ENCODE results near the gene APOC3.
"Not testable (repeated sequence)": the region's sequence is repeated elsewhere in the genome, so short reads cannot be mapped to it uniquely, and the experiment has no call there.

Gene APOC3

GRCh38 chr11:116829525-116830183 lies at the start of gene APOC3:
Gene APOC3 (plus strand): TSS chr11:116829907. CDS start chr11:116830583, 676 bp downstream.
- DNase-seq = no peak

- DNase-seq = no peak
Measured at GRCh38 chr11:116782728-116783127, 47.0 kb upstream of the APOC3 start.

- no peak for DNase-seq
Measured at GRCh38 chr11:116786326-116786725, 43.4 kb upstream of the APOC3 start.

DNA sequence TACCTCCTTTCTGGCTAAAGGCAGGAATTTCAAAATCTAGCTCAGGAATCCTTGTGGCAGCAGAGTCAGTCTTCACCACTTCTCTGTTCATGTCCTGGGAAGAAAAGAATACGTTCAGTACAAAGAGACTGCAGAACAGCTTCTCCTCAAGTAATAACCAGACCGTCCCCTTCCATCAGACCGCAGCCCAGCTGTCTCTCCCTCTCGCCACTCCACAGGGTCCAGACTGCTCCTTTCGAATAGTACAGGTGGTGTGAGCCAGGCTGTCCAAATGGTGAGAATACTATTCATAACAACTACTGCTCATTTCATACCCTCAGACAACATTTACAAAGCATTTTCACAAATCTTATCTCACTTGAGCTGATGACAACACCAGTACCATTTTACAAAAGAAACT lies 42.7 kb upstream of the APOC3 start:
- no peak for DNase-seq

GRCh38 chr11:116787436-116787785 lies 42.3 kb upstream of the APOC3 start:
- no peak for DNase-seq

- peak; percentile 77 for DNase-seq
Measured at GRCh38 chr11:116787786-116788486, 41.8 kb upstream of the APOC3 start, which contains the start of gene ZPR1. Gene ZPR1 (minus strand): TSS chr11:116788023. CDS start chr11:116787990, 33 bp downstream.

GRCh38 chr11:116788534-116788933 lies 41.2 kb upstream of the APOC3 start:
- DNase-seq = no peak

DNA sequence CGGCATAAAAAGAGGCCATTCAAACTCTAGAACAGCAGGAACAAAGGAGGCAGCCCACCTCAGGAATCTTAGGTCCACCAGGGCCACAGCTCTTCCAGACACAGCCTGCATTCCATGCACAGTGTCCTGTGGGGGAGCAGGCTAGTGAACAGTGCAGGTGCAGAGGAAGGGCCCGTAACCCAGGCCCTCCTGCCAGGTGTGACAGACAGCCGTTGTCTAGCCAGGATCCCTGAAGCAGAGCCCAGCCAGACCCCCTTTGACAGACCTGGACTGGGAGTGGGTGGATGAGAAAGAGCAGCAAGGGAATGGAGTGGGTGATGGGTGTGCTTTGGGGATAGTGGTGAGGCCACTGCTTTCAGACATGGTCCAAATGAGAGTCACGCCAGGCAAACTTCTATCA lies 40.7 kb upstream of the APOC3 start:
- no peak for DNase-seq

DNA sequence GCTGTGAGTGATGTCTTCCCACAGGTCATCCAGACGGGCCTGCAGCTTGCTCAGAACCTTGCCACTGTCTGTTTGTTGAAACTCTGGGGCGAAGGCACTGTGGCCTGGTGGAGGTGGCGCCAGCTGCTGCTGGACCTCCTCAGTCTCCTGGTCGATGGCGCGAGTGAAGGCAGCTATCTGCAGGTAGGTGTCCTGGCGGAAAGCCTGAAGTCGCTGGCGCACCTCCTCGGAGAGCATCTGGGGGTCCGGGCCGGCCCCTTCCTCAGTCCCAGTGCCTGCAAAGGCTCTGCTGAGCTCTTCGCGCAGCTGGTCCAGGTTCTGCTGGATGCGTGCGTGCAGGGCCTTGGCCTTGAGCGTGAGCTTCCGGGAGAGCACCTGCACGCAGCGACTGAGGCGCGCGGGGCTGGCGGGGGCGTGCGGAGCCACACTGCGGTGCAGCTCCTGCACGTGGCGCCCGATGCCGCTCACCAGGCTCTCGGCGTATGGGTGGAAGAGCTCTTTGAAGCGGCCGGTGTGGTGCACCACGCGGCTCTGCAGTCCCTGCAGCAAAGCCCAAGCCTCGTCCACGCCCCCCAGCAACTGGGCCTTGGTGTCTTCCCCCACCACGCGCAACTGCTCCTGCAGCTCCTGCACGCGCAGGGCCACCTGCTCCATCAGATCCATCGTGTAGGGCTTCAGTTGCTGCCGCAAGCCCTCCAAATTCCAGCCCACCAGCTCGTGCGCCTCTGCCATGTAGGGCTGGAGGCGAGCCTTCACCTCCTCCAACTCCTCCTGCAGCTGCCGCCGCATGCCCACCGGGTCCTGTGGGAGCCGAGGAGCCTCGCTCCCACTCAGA lies 39.3 kb upstream of the APOC3 start:
- DNase-seq = no peak

DNA sequence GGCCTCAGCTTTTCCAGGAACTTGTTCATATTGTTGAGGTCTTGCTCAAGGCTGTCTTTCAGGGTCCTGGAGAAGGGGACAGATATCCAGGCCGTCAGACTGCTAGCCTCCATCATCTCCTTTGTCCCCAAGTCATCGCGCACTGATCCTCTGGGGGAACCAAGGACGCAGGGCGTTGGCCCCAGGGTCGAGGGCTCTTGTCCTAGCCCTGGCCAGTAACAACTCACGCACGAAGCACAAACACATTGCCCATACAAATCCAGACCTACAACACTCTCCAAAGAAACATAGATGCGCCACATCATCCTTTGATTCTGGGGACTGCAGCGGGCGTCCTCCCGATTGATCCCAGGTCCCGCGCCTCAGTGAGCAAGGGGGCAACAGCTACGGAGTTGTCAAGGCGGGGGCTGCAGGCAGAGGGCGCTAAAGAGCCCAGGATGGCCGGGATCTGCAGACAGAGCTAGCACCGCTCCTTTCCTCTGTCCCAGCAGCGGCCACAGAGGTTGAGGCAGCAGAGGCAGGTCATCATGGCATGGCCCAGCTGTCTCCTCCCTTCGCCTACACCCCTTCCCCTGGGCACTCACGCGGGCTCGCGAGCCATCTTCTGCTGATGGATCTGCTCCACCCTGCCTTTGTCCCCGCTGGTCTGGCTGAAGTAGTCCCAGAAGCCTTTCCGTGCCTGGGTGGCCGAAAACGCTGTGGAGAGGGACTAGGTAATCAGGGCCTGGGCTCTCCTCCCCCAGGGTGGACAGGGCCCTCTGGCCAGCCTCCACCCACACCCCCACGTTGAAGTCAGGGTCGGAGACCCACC lies 38.5 kb upstream of the APOC3 start:
- DNase-seq = peak; percentile 74

GRCh38 chr11:116791813-116792143 lies 37.9 kb upstream of the APOC3 start, which contains the start of gene APOA5:
Gene APOA5 (minus strand): TSS chr11:116791879. CDS start chr11:116791860, 19 bp downstream.
- DNase-seq = no peak

- no peak for DNase-seq
Measured at GRCh38 chr11:116792144-116792868, 37.4 kb upstream of the APOC3 start.

GRCh38 chr11:116792869-116793771 lies 36.6 kb upstream of the APOC3 start:
- DNase-seq = no peak

GRCh38 chr11:116793772-116794097 lies 36.0 kb upstream of the APOC3 start:
- DNase-seq = no peak

DNA sequence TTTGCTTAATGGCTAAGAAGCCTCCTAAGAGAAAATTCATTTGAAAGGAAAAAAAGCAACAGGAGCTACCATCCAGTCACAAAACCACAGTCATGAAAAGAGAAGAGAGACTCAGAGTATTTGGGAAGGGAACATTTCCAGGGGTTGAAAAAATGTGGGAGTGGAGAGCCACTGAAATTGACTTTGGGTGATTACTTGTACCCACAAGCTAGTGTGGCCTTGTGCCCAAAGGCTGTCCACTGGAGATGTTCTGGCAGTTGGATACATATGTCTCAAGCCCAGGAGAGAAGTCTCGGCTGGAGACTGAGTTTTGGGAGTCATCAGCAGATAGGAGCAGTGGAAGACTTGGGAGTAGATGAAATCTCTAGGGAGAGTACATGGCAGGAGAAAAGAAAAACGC lies 34.9 kb upstream of the APOC3 start:
- no peak for DNase-seq

DNA sequence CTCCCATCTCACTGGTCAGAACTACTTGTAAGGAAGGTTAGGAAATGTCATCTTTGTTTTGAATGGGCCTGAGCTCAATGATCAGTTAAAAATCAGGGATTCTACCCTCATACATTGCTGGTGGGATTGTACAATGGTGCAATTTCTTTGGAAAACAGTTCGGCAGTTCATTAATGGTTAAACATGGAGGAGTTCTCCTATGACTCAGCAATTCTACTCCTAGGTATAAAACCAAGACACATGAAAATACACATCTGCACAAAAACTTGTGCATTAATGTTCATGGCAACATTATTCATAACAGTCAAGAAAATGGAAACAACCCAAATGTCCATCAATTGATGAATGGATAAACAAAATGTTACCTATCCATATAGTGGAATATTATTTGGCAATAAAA lies 33.2 kb upstream of the APOC3 start:
- DNase-seq = no peak

DNA sequence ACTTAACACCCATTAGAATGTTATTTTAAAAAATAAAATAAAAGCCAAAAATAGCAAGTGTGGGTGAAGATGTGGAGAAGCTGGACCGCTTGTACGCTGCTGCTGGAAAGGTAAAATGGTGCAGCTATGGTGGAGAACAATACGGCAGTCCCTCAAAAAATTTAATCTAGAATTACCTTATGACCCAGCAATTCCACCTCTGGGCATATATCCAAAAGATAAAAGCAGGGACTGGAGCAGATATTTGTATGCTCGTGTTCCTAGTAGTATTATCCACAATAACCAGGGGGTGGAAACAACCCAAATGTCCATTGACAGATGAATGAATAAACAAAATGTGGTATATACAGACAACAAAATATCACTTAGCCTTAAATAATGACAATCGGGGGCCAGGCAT lies 31.9 kb upstream of the APOC3 start:
- DNase-seq = no peak

GRCh38 chr11:116798368-116798767 lies 31.3 kb upstream of the APOC3 start:
- no peak for DNase-seq

- no peak for DNase-seq
Measured at GRCh38 chr11:116800610-116801009, 29.1 kb upstream of the APOC3 start.

DNA sequence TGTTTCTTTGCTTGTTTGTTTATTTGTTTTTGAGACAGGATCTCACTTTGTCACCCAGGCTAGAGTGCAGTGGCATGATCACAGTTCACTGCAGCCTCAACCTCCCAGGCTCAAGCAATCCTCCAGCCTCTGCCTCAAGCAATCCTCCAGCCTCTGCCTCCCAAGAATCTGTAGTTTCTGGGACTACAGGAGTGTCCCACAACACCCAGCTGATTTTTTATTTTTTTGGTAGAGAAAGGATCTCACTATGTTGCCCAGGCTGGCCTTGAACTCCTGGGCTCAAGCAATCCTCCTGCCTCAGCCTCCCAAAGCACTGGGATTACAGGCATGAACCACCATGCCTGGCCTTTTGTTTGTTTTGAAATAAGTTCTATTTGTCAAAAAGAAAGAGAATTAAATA lies 28.0 kb upstream of the APOC3 start:
- not testable (repeated sequence) for DNase-seq

DNA sequence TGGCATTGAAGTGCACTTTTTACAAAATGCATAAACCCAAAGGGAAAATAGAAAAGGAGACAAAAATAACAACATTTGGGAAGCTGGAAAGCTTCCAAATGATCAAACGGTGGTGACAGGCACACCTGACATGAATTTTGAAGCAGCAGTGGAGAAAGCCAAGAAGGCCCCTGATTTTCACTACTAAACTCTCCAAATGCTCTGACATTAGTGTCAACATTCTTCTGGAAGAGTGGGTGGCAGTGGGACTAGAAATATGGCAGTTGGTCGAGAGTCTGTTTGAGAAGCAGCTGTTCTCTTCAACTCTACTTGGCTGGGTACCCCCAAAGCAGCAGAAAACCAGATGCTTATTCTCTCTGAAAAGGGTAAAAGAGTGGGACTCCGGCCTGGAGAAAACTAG lies 25.7 kb upstream of the APOC3 start:
- DNase-seq = no peak

Data from NCI-H774 (cell line).